Loucy (cell line): ENCODE results near the gene CYSRT1.

Experiments used
- H2AFZ ChIP-seq: fragments of 200-600 bp; sonication (generic); 2 replicates; pipeline ENCODE4 v1.6.0; 2016; ENCODE audit warnings: antibody characterized with exemption, mild to moderate bottlenecking, low read length, moderate library complexity
- H3F3A ChIP-seq: fragments of 200-600 bp; 2 replicates; pipeline ENCODE4 v1.6.0; 2016; ENCODE audit warnings: antibody characterized with exemption, low read depth, mild to moderate bottlenecking
- H3K27me3 ChIP-seq: fragments of 200-600 bp; sonication (generic); 2 replicates; pipeline ENCODE4 v1.6.1; 2014; ENCODE audit warnings: low read length, mild to moderate bottlenecking; ENCODE audit not compliant: insufficient read depth, poor library complexity, severe bottlenecking
- H3K36me3 ChIP-seq: fragments of 200-600 bp; sonication (generic); 2 replicates; pipeline ENCODE4 v1.6.1; 2016; ENCODE audit warnings: low read length; ENCODE audit not compliant: insufficient read depth
- H3K4me1 ChIP-seq: fragments of 200-600 bp; sonication (generic); 2 replicates; pipeline ENCODE4 v1.5.1; 2014; ENCODE audit warnings: low read length, mild to moderate bottlenecking; ENCODE audit not compliant: insufficient read depth, poor library complexity, severe bottlenecking
- H3K4me2 ChIP-seq: fragments of 200-600 bp; sonication (generic); 2 replicates; pipeline ENCODE4 v1.6.0; 2014; ENCODE audit warnings: antibody characterized with exemption, low read length, low read depth, mild to moderate bottlenecking; ENCODE audit not compliant: poor library complexity, severe bottlenecking
- H3K4me3 ChIP-seq: fragments of 200-600 bp; sonication (generic); 2 replicates; pipeline ENCODE4 v1.5.1; 2014; ENCODE audit warnings: low read length, mild to moderate bottlenecking, mixed read lengths; ENCODE audit not compliant: poor library complexity, severe bottlenecking
- H3K79me2 ChIP-seq: fragments of 200-600 bp; sonication (generic); 2 replicates; pipeline ENCODE4 v1.6.1; 2014; ENCODE audit warnings: low read length; ENCODE audit not compliant: insufficient read depth
- H3K9ac ChIP-seq: fragments of 200-600 bp; sonication (generic); 2 replicates; pipeline ENCODE4 v1.6.0; 2014; ENCODE audit warnings: mild to moderate bottlenecking, low read depth, low read length, moderate library complexity; ENCODE audit not compliant: poor library complexity, severe bottlenecking
- H3K9me2 ChIP-seq: fragments of 200-600 bp; sonication (generic); replicated peaks from 2 replicates; pipeline ENCODE4 v1.6.1; 2016; ENCODE audit warnings: low read depth, low read length, mixed read lengths
- H3K9me3 ChIP-seq: fragments of 200-600 bp; sonication (generic); 2 replicates; pipeline ENCODE4 v1.6.1; 2014; ENCODE audit warnings: mild to moderate bottlenecking, antibody characterized with exemption, low read length, low read depth; ENCODE audit not compliant: insufficient read depth
- H4K20me1 ChIP-seq: fragments of 200-600 bp; sonication (generic); 2 replicates; pipeline ENCODE4 v1.6.0; 2014; ENCODE audit warnings: antibody characterized with exemption, low read length, mild to moderate bottlenecking; ENCODE audit not compliant: insufficient read depth, poor library complexity, severe bottlenecking
- CTCF ChIP-seq: fragments of 200-600 bp; sonication (generic); conservative IDR thresholded peaks from 2 replicates; pipeline ENCODE4 v1.5.1; 2014; ENCODE audit warnings: mild to moderate bottlenecking, antibody characterized with exemption, low read length
- EZH2phosphoT487 ChIP-seq: fragments of 200-600 bp; IDR thresholded peaks from 2 replicates; pipeline ENCODE4 v1.6.1; 2018; ENCODE audit warnings: antibody characterized with exemption, mild to moderate bottlenecking, moderate library complexity, borderline replicate concordance

CYSRT1 gene

GRCh38 chr9:137244486-137245449 lies 19.8 kb downstream of the CYSRT1 start:
- peaks cover 21% of the 10 kb centered on the region; the same call in 1 of the 2 replicates for H3K36me3 ChIP-seq
- H3K27me3 ChIP-seq: no peaks in the 10 kb centered on the region
- no peak overlapping the region for H2AFZ ChIP-seq
- peaks cover 24% of the 10 kb centered on the region for H4K20me1 ChIP-seq
- peaks cover 15% of the 10 kb centered on the region for H3K4me1 ChIP-seq
- H3K79me2 ChIP-seq: peaks cover 27% of the 10 kb centered on the region
- no peak overlapping the region for H3K9ac ChIP-seq
- H3K9me3 ChIP-seq: no peaks in the 10 kb centered on the region
- H3F3A ChIP-seq: 0 out of 2 replicates have a peak, but pooled peaks cover 6% of the 10 kb centered on the region
- TF ChIP-seq CTCF (no peak), EZH2phosphoT487 (no peak)
- H3K4me2 ChIP-seq: no peak overlapping the region
- H3K9me2 ChIP-seq: no peaks in the 10 kb centered on the region
- no peak overlapping the region for H3K4me3 ChIP-seq

- Histone ChIP-seq H3K4me2 (no peak overlapping the region), H3K79me2 (peaks cover 26% of the 10 kb centered on the region), H3K4me1 (peaks cover 15% of the 10 kb centered on the region), H3F3A (no peaks in the 10 kb centered on the region), H3K9ac (no peak overlapping the region), H3K4me3 (no peak overlapping the region), H3K9me2 (no peaks in the 10 kb centered on the region), H4K20me1 (peaks cover 24% of the 10 kb centered on the region), H2AFZ (no peak overlapping the region), H3K36me3 (peaks cover 21% of the 10 kb centered on the region; the same call in 1 of the 2 replicates), H3K9me3 (no peaks in the 10 kb centered on the region), H3K27me3 (no peaks in the 10 kb centered on the region)
- TF ChIP-seq CTCF: no peak
- no peak for TF ChIP-seq EZH2phosphoT487
Measured at GRCh38 chr9:137245450-137246421, 20.8 kb downstream of the CYSRT1 start.

GRCh38 chr9:137247135-137247915 lies 22.4 kb downstream of the CYSRT1 start:
- Histone ChIP-seq H3F3A (no peaks in the 10 kb centered on the region), H3K4me2 (no peak overlapping the region), H4K20me1 (peaks cover 17% of the 10 kb centered on the region), H3K4me1 (peaks cover 15% of the 10 kb centered on the region), H3K9ac (no peak overlapping the region), H3K9me2 (no peaks in the 10 kb centered on the region), H3K27me3 (no peaks in the 10 kb centered on the region), H3K4me3 (no peak overlapping the region), H3K79me2 (peaks cover 17% of the 10 kb centered on the region), H2AFZ (no peak overlapping the region), H3K36me3 (peaks cover 15% of the 10 kb centered on the region; the same call in 1 of the 2 replicates), H3K9me3 (no peaks in the 10 kb centered on the region)
- TF ChIP-seq EZH2phosphoT487: no peak
